ENCODE data around the gene TRUB2. TPM values are rescaled to one million over a fixed set of nuclear protein-coding genes. Genes with fewer than 3 reads are reported as not detected.
"Not testable (repeated sequence)": the region's sequence is repeated elsewhere in the genome, so short reads cannot be mapped to it uniquely, and the experiment has no call there.

Gene TRUB2
- total RNA-seq, 2 experiments from 2014 or later, result 27.2 to 27.4 TPM

DNA sequence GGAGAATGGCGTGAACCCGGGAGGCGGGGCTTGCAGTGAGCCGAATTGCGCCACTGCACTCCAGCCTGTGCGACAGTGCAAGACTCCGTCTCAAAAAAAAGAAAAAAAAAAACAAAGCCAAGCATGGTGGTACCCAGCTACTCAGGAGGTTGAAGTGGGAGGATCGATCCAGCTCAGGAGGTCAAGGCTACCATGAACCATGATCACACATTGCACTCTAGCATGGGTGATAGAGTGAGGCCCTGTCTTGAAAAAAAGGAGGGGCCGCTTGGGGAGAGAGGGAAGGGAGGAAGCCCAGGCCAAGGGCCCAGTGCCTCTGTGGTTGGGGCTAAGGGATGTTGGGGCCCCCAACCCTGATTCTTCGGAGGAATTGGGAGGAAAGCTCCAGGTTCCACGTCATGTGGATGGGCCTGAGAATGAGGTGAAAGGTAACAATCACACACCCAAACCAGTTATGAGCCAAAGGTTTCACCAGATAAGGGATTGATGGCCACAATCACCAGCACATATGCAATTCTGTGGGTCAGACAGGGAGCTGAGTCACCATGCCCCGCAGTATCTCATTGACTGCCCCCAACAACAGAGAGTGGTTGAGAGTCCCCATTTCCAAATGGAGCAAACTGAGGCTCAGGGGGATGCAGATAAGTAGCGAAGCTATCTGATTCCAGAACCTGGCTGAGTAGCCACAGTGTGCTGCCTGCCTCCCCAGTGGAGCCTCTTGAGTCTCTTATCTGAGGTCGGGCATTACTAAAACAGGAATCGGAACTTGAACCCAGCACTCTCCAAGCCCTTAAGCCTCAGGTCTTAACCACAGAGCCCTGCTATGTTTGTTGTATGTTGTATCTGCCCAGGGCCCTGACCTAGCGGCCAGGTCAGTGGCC, 25.7 kb downstream of the TRUB2 start:
- Mint-ChIP-seq H3K4me3 (no peak overlapping the region), H3K4me1 (ENCODE audit: low read depth) (no peaks in the 10 kb centered on the region), H3K27me3 (no peaks in the 10 kb centered on the region), H3K9me3 (no peaks in the 10 kb centered on the region), H3K27ac (no peak overlapping the region), H3K36me3 (no peaks in the 10 kb centered on the region)
- intact Hi-C loops (cut with micrococcal nuclease), result loop anchor here (5.0 kb wide), 1 partner anchor 66 kb away; no protein-coding TSS in a partner anchor
- CTCF ChIA-PET, result interaction anchor here (0.7 to 1.5 kb wide), 5 partner anchors 13 to 66 kb away, joined by 3 to 10 read pairs (median 4); no protein-coding TSS in a partner anchor
- POLR2A ChIA-PET, result interaction anchor here (1.2 kb wide), 1 partner anchor 45 kb away, joined by 5 read pairs; no protein-coding TSS in a partner anchor
- no peak for DNase-seq

- ChIA-PET CTCF (interaction anchor here (1.3 to 1.8 kb wide), 4 partner anchors 42 to 129 kb away, joined by 3 to 19 read pairs (median 8); partner anchors contain the start of gene CERCAM), POLR2A (no interaction called here)
- H3K36me3 Mint-ChIP-seq, result no peaks in the 10 kb centered on the region
- no peaks in the 10 kb centered on the region for H3K9me3 Mint-ChIP-seq
- intact Hi-C loops (cut with micrococcal nuclease), result no loop called here
- H3K27me3 Mint-ChIP-seq, result no peaks in the 10 kb centered on the region
- H3K4me1 Mint-ChIP-seq (ENCODE audit: low read depth), result no peaks in the 10 kb centered on the region
- no peak for DNase-seq
- no peak overlapping the region for H3K4me3 Mint-ChIP-seq
- no peak overlapping the region for H3K27ac Mint-ChIP-seq
These were observed 28.1 kb downstream of the TRUB2 start for GRCh38 chr9:128294142-128294541.

GRCh38 chr9:128293091-128293490, 29.2 kb downstream of the TRUB2 start:
- no peaks in the 10 kb centered on the region for H3K4me1 Mint-ChIP-seq (ENCODE audit: low read depth)

GRCh38 chr9:128292009-128292408, 30.2 kb downstream of the TRUB2 start:
- no peaks in the 10 kb centered on the region for H3K36me3 Mint-ChIP-seq
- H3K27me3 Mint-ChIP-seq, result no peaks in the 10 kb centered on the region
- ChIA-PET POLR2A (no interaction called here), CTCF (interaction anchor here (0.7 to 1.8 kb wide), 4 partner anchors 18 to 432 kb away, joined by 3 to 10 read pairs (median 3); partner anchors contain the start of gene CERCAM)
- intact Hi-C loops (cut with micrococcal nuclease), result no loop called here
- no peak for DNase-seq
- no peaks in the 10 kb centered on the region for H3K9me3 Mint-ChIP-seq
- no peak overlapping the region for H3K27ac Mint-ChIP-seq
- H3K4me1 Mint-ChIP-seq (ENCODE audit: low read depth), result no peaks in the 10 kb centered on the region
- H3K4me3 Mint-ChIP-seq, result no peak overlapping the region

More at GRCh38 chr9:128293091-128293490, 29.2 kb downstream of the TRUB2 start:
- ChIA-PET CTCF (interaction anchor here (1.3 to 1.8 kb wide), 2 partner anchors 49 to 69 kb away, joined by 3 to 10 read pairs; no protein-coding TSS in a partner anchor), POLR2A (interaction anchor here (0.6 kb wide), 1 partner anchor 41 kb away, joined by 3 read pairs; no protein-coding TSS in a partner anchor)
- Mint-ChIP-seq H3K4me3 (no peak overlapping the region), H3K27ac (no peak overlapping the region), H3K36me3 (no peaks in the 10 kb centered on the region), H3K9me3 (no peaks in the 10 kb centered on the region), H3K27me3 (no peaks in the 10 kb centered on the region)
- DNase-seq, result no peak
- intact Hi-C loops (cut with micrococcal nuclease), result no loop called here

DNA sequence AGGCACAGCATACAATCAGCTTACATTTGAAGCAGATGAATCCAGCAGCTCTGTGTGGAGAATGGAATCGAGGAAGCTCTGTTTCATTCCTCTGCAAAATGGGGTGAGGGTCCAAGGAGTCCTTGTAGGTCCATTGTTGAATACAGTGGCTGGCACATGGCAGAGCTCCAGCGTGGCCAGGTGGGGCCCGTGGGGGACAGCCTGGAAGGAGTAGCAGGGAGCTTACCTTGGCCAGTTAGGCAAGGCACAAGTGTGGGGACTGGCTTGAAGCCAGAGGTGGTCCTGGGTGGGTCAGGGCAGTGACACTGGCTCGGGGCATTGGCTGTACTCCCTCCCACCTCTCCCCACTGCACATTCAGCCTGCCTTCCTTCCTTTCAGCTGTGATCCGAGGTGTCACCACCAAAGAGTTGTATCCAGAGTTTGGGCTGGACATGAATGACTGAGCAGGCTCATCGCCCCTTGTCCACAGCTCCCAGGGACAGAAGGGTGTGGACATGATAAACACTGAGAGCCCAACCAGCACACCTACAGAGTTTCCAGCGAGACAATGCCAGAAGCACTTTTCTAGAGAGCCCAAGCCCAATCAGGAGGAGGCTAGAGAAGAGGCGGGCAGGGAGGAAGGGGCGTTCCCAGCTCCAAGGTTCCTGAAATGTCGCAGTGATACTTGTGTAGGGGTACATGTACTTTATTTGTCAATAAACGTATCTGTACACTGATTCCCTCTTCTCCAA, 33.8 kb downstream of the TRUB2 start:
- Mint-ChIP-seq H3K27me3 (no peaks in the 10 kb centered on the region), H3K4me3 (no peak overlapping the region), H3K36me3 (peaks cover 3% of the 10 kb centered on the region), H3K9me3 (no peaks in the 10 kb centered on the region), H3K27ac (no peak overlapping the region), H3K4me1 (ENCODE audit: low read depth) (no peaks in the 10 kb centered on the region)
- ChIA-PET CTCF (no interaction called here), POLR2A (interaction anchor here (1.0 kb wide), 1 partner anchor 10 kb away, joined by 4 read pairs; no protein-coding TSS in a partner anchor)
- no peak for DNase-seq
- intact Hi-C loops (cut with micrococcal nuclease), result no loop called here

- intact Hi-C loops (cut with micrococcal nuclease), result no loop called here
- Mint-ChIP-seq H3K27ac (no peak overlapping the region), H3K27me3 (no peaks in the 10 kb centered on the region), H3K4me3 (no peak overlapping the region), H3K9me3 (no peaks in the 10 kb centered on the region), H3K36me3 (peaks cover 3% of the 10 kb centered on the region), H3K4me1 (ENCODE audit: low read depth) (no peaks in the 10 kb centered on the region)
- ChIA-PET CTCF (interaction anchor here (1.8 kb wide), 1 partner anchor 55 kb away, joined by 5 read pairs; no protein-coding TSS in a partner anchor), POLR2A (no interaction called here)
- DNase-seq, result no peak
These were observed 35.8 kb downstream of the TRUB2 start for GRCh38 chr9:128286440-128286839.

GRCh38 chr9:128285033-128285784, 37.0 kb downstream of the TRUB2 start:
- intact Hi-C loops (cut with micrococcal nuclease), result no loop called here
- DNase-seq, result no peak
- Mint-ChIP-seq H3K27me3 (no peaks in the 10 kb centered on the region), H3K27ac (no peak overlapping the region), H3K4me1 (ENCODE audit: low read depth) (no peaks in the 10 kb centered on the region), H3K36me3 (peaks cover 3% of the 10 kb centered on the region), H3K4me3 (no peak overlapping the region), H3K9me3 (no peaks in the 10 kb centered on the region)
- POLR2A ChIA-PET, result no interaction called here
- CTCF ChIA-PET, result interaction anchor here (0.8 to 1.1 kb wide), 2 partner anchors 30 to 643 kb away, joined by 3 read pairs; no protein-coding TSS in a partner anchor

DNA sequence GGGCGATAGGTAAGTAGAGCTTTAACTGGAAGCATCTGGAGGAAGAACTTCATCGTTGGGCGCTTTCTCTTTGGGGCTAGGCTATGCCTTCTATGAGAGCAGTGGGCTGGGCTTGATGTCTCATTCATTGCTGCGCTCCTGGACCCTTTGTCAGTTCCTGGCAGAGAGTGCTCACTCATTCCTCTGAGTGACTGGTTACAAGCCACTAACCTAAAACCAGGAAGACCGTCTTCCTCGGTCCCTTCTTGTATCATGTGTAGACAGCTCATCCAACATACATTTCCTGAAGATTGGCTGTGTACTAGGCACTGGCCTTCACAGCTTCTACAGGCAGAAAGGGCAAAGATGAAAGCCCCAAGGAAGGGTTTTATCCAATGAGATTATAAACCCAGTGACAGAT, 39.7 kb downstream of the TRUB2 start:
- ChIA-PET CTCF (no interaction called here), POLR2A (no interaction called here)
- intact Hi-C loops (cut with micrococcal nuclease), result no loop called here
- H3K4me3 Mint-ChIP-seq, result no peak overlapping the region
- peaks cover 2% of the 10 kb centered on the region for H3K4me1 Mint-ChIP-seq (ENCODE audit: low read depth)
- no peak for DNase-seq
- H3K36me3 Mint-ChIP-seq, result peaks cover 3% of the 10 kb centered on the region
- H3K27me3 Mint-ChIP-seq, result no peaks in the 10 kb centered on the region
- H3K27ac Mint-ChIP-seq, result no peak overlapping the region
- no peaks in the 10 kb centered on the region for H3K9me3 Mint-ChIP-seq

DNA sequence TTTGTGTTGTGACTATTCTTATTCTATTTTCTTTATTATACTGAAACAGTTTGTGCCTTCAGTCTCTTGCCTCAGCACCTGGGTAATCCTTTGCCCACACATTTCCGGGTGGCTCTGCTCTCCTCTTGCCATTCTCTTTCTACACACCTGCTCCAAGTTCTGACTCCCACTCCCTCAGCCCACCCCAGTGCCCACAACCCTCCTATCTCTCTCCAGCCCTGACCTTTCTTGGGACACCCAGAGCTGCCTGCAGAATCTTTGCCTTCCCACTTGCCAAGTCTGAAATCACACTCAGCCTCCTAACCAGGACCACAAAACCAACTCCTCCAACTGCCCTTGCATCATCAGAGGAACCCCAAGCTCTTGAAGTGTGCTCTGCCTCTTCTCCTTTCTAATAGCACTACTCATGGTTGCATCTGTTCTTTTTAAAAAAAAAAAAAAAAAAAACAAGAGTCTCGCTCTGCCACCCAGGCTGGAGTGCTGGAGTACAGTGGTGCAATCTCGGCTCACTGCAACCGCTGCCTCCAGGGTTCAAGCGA, 42.1 kb downstream of the TRUB2 start:
- intact Hi-C loops (cut with micrococcal nuclease), result no loop called here
- H3K4me3 Mint-ChIP-seq, result no peak overlapping the region
- CTCF ChIA-PET, result no interaction called here
- H3K27ac Mint-ChIP-seq, result no peak overlapping the region
- DNase-seq, result no peak
- no peaks in the 10 kb centered on the region for H3K9me3 Mint-ChIP-seq
- no peaks in the 10 kb centered on the region for H3K27me3 Mint-ChIP-seq
- POLR2A ChIA-PET, result no interaction called here
- H3K4me1 Mint-ChIP-seq (ENCODE audit: low read depth), result peaks cover 15% of the 10 kb centered on the region
- peaks cover 6% of the 10 kb centered on the region for H3K36me3 Mint-ChIP-seq

GRCh38 chr9:128279088-128280073, 42.9 kb downstream of the TRUB2 start:
- POLR2A ChIA-PET, H3K27ac Mint-ChIP-seq, H3K4me3 Mint-ChIP-seq: not testable (repeated sequence)

More at GRCh38 chr9:128279088-128280073, 42.9 kb downstream of the TRUB2 start:
- intact Hi-C loops (cut with micrococcal nuclease), result loop anchor here (5.0 to 10.0 kb wide), 2 partner anchors 87 to 755 kb away; partner anchors contain the start of genes CIZ1 and MIGA2
- not testable (repeated sequence) for H3K9me3 Mint-ChIP-seq, H3K36me3 Mint-ChIP-seq, DNase-seq, H3K27me3 Mint-ChIP-seq
- CTCF ChIA-PET, result interaction anchor here (1.2 kb wide), 1 partner anchor 24 kb away, joined by 4 read pairs; no protein-coding TSS in a partner anchor
- H3K4me1 Mint-ChIP-seq (ENCODE audit: low read depth), result peaks cover 21% of the 10 kb centered on the region
